Mucosa of descending colon (tissue), 3 donors: ENCODE results near the gene SMTNL2. TPM values are rescaled to one million over a fixed set of nuclear protein-coding genes. Genes with fewer than 3 reads are reported as not detected.
"Not testable (repeated sequence)": the region's sequence is repeated elsewhere in the genome, so short reads cannot be mapped to it uniquely, and the experiment has no call there.

Experiments used
- ATAC-seq: fragments of 200-7000 bp; cut with Tn5 transposase; one replicate; pipeline ENCODE4 v1.9.1; 2020; ENCODE audit warnings: mild to moderate bottlenecking, moderate library complexity
- DNase-seq, 3 donors: peaks; one replicate each; pipeline ENCODE4 v3.0.0-alpha.2; 2020
- H3K36me3 ChIP-seq: fragments of 200-600 bp; one replicate; pipeline ENCODE4 v1.8.0; 2021; ENCODE audit warnings: low read depth, mild to moderate bottlenecking
- H3K4me1 ChIP-seq: fragments of 200-600 bp; one replicate; pipeline ENCODE4 v1.8.0; 2021; ENCODE audit warnings: low read depth, mild to moderate bottlenecking
- H3K4me3 ChIP-seq: fragments of 200-600 bp; one replicate; pipeline ENCODE4 v1.8.0; 2021; ENCODE audit warnings: mild to moderate bottlenecking
- H3K9me3 ChIP-seq: fragments of 200-600 bp; one replicate; pipeline ENCODE4 v1.8.0; 2021; ENCODE audit warnings: mild to moderate bottlenecking
- intact Hi-C, 2 donors: fragments of 100-400 bp; cut with DNase I in 1 of 2; cut with micrococcal nuclease in 1 of 2; formaldehyde crosslinking; loops; one replicate each; pipeline versions ENCODE4 v1.11.0 to v1.11.1; 2022; cut with DNase I, micrococcal nuclease
- total RNA-seq, 3 donors: library from RNA; stranded (reverse); fragmentation: NEBNext Ultra II Directional in 2 of 3; extraction: Animal tissue kit (Norgen Biotek cat#: 25700) in 2 of 3; gene quantifications; one replicate each; pipeline versions ENCODE4 v1.2.1 to v1.2.4, GENCODE V29; 2021 to 2023
- TF ChIP-seq, protein P1 (sequence below): fragments of 200-600 bp; IDR thresholded peaks from one replicate; pipeline ENCODE4 v1.8.0; 2022; ENCODE audit warnings: antibody characterized with exemption, mild to moderate bottlenecking
- donor health status: DM: no; HTN: no; CAD: no; lungs with moderate emphysema.
- donor health status: DM: no; HTN: no; CAD: no.
- donor health status: DM: no; HTN: yes; CAD: no.

Gene SMTNL2
- total RNA-seq, 3 donors from 2014 or later = 0.12 to 1.5 (median 1.1) TPM

DNA sequence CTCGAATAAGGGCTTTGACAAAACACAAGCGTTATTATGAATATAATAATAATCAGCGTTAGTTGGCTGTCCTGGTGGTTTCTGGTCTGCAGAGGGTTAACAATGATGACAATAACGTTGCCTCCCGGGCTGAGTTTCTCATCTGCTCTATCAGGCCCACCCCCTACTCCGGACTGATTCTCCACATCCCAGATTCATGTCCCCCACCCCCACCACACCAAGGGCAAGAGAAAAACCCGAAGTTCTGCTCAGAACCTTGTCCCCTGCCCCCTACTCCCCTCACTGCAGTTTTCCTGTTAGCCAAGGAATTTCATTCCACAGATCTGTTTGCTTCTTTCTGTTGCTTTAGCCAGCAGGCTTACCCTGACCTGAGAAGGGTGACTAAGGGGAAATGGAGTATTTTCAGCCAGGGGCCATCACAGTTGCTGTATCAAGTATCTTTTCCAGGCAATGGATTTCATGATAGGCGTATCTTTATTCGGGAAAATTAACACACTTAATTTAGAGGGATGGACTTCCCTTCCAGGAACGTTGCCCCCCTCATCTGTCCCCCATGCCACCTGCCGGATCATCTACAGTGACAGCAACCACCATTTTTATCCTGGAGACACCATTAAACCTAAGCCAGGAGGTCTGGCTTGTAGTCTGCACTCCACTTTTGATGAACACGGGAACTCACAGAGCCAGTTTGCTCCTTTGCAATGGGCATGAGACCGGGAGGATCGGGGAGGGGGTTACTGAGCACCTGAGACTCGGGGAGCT lies 33.4 kb downstream of the SMTNL2 start:
- DNase-seq = no peak
- intact Hi-C loops = no loop called here
- H3K9me3 ChIP-seq = no peaks in the 10 kb centered on the region
- H3K4me3 ChIP-seq = no peak overlapping the region
- TF ChIP-seq, protein P1, sequence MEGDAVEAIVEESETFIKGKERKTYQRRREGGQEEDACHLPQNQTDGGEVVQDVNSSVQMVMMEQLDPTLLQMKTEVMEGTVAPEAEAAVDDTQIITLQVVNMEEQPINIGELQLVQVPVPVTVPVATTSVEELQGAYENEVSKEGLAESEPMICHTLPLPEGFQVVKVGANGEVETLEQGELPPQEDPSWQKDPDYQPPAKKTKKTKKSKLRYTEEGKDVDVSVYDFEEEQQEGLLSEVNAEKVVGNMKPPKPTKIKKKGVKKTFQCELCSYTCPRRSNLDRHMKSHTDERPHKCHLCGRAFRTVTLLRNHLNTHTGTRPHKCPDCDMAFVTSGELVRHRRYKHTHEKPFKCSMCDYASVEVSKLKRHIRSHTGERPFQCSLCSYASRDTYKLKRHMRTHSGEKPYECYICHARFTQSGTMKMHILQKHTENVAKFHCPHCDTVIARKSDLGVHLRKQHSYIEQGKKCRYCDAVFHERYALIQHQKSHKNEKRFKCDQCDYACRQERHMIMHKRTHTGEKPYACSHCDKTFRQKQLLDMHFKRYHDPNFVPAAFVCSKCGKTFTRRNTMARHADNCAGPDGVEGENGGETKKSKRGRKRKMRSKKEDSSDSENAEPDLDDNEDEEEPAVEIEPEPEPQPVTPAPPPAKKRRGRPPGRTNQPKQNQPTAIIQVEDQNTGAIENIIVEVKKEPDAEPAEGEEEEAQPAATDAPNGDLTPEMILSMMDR = no peak
- H3K36me3 ChIP-seq = no peaks in the 10 kb centered on the region
- H3K4me1 ChIP-seq = no peaks in the 10 kb centered on the region
- ATAC-seq = no peak

DNA sequence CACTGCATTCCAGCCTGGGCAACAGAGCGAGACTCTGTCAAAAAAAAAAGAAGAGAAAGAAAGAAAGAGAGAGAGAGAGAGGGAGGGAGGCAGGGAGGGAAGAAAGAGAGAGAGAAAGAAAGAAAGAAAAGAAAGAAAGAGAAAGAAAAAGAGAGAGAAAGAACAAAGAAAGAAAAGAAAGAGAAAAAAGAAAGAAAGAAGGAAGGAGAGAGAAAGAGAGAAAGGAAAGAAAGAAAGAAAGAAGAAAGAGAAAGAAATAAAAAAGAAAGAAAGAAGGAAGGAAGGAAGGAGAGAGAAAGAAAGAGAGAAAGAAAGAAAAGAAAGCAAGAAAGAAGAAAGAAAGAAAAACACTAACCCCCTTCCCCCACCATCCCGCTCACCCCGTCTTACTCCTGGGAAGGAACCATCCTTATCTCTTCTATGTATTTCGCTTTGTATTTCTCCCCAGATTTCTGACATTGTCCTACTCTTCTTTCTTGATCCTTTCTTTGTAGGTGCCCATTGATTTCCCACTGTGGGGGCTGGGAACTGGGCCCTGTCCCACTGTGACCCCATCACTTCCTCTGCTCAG lies 36.3 kb downstream of the SMTNL2 start:
- no peaks in the 10 kb centered on the region for H3K4me1 ChIP-seq
- TF ChIP-seq, protein P1 = no peak
- intact Hi-C loops = no loop called here
- no peak for ATAC-seq
- H3K9me3 ChIP-seq = no peaks in the 10 kb centered on the region
- no peaks in the 10 kb centered on the region for H3K36me3 ChIP-seq
- no peak overlapping the region for H3K4me3 ChIP-seq
- no peak for DNase-seq

DNA sequence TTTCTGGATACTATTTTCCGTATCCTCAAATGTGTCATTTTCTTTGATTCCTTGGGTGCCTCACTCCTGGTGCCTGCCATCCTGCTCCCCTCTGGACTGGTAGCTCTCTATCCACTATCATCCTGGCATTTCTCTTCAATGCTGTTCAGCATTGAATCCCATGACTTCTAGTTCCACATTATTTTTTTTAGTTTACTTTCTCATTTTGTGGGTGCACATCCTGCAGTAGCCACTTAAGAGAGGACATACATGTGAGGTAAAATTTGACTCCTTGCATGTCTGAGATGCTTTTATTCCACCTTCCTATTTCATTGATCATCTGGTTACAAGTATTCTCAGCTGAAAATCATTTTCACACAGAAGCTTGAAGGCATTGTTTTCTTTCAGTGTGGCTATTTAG lies 38.0 kb downstream of the SMTNL2 start:
- Histone ChIP-seq H3K4me3 (no peak overlapping the region), H3K4me1 (no peaks in the 10 kb centered on the region), H3K9me3 (no peaks in the 10 kb centered on the region), H3K36me3 (no peaks in the 10 kb centered on the region)
- TF ChIP-seq, protein P1 = no peak
- intact Hi-C loops = no loop called here
- DNase-seq (no peak), ATAC-seq (no peak)

DNA sequence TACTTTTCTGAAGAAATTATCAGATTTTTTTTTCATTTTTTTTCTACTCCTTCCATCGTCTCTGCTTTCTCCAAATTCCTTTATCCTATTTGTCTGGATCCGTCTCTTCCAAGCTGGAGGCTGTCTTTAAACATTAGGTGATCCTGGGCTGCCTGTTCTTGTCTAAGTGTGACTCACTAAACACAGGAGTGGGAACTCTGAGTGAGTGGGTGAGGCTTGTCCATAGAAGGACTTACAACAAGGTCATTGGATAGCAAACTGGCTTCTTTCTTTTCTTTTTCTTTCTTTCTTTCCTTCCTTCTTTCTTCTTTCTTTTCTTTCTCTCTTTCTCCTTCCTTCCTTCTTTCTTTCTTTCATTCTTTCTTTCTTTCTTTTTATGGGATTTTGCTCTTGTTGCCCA lies 38.9 kb downstream of the SMTNL2 start:
- no peaks in the 10 kb centered on the region for H3K36me3 ChIP-seq
- TF ChIP-seq, protein P1 = no peak
- intact Hi-C loops = no loop called here
- no peaks in the 10 kb centered on the region for H3K4me1 ChIP-seq
- no peaks in the 10 kb centered on the region for H3K9me3 ChIP-seq
- DNase-seq (no peak), ATAC-seq (no peak)
- H3K4me3 ChIP-seq = no peak overlapping the region

DNA sequence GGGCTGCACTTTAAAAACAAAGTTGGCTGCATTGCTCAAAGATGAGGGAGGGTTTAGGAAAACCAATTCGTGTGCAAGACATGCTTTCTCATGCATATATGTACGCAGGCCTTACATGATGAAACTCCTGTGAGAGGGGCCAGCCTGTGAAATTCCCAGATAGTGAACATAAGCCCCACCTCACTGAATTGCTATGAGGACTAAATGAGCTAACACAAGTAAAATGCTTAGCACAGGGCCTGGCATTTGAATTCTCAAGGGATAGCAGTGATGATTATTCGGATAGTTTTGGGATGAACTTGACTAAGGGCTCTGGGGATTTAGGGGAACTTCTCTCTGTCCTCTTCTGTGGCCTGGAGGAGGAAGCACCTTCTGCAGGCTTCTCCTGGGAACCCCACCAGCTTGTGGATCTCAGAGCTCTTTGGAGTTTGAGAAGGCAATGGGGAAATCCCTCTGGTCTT lies 40.2 kb downstream of the SMTNL2 start:
- H3K9me3 ChIP-seq, H3K4me1 ChIP-seq, H3K4me3 ChIP-seq, DNase-seq, ATAC-seq, H3K36me3 ChIP-seq, intact Hi-C loops: not testable (repeated sequence)

DNA sequence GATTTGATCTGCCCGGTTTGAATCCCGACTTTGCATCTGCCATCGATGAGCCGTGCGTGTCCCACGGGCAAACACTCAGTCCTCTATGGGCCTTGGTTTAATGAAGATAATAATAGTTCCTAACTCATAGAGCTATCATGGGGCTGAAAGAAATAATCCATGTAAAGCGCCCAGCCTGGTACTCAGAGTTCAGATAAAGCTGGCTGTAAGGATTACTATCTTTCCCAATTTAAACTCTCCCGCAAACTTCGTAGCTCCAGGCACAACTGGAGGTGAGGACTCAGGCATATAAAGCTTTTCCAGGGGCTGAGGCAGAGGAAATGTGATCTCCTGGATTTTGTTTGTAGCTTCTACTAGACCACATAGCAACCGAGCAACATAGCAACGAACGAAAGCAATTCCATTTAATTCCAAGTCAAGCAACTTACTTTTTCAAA lies 40.9 kb downstream of the SMTNL2 start:
- no peak overlapping the region for H3K4me3 ChIP-seq
- intact Hi-C loops = loop anchor here (5.0 kb wide), 2 partner anchors 58 to 203 kb away; no protein-coding TSS in a partner anchor
- H3K4me1 ChIP-seq = no peaks in the 10 kb centered on the region
- DNase-seq = no peak
- no peaks in the 10 kb centered on the region for H3K36me3 ChIP-seq
- no peaks in the 10 kb centered on the region for H3K9me3 ChIP-seq
- TF ChIP-seq, protein P1 = no peak
- ATAC-seq = no peak
